Measurements from ENCODE around the gene FRMD1.

DNA sequence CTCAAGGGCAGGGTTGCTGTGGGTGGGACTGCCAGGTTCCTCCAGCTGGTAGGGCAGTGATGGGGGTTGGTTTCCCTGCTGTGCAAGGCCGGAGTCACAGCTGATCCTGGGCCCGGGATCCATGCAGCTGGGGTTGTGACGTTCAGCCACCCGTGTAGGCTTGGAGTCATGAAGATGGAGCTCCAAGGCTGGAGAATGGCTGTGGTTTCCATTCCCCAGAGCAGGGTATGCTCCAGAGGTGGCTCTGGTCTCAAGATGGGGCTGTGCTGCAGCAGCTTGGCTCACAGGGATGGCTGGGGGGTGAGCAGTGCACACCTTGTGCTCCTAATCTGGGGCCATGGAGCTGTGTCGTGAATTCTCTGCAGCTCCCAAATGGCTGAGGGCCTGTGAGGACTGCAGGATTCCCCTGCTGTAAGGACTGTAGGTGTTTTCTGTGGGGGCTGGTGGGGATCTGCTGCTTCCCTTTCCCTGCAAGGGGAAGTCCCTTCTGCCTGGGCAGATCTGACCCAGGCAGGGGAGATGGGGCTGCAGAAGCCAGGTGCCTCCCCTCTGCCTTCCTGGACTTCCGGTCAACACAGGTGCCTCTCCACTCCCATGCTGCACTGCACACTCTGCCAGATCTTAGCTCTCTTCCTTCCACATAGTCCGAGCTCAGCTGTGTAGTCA is 65.6 kb downstream of the FRMD1 start:
- TF ChIP-seq, protein P1, sequence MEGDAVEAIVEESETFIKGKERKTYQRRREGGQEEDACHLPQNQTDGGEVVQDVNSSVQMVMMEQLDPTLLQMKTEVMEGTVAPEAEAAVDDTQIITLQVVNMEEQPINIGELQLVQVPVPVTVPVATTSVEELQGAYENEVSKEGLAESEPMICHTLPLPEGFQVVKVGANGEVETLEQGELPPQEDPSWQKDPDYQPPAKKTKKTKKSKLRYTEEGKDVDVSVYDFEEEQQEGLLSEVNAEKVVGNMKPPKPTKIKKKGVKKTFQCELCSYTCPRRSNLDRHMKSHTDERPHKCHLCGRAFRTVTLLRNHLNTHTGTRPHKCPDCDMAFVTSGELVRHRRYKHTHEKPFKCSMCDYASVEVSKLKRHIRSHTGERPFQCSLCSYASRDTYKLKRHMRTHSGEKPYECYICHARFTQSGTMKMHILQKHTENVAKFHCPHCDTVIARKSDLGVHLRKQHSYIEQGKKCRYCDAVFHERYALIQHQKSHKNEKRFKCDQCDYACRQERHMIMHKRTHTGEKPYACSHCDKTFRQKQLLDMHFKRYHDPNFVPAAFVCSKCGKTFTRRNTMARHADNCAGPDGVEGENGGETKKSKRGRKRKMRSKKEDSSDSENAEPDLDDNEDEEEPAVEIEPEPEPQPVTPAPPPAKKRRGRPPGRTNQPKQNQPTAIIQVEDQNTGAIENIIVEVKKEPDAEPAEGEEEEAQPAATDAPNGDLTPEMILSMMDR (IDR thresholded peaks at IDR 0.05 in 4 of 5, conservative IDR thresholded peaks at IDR 0.05 in 1 of 5): no peak
- TF ChIP-seq POLR2A (IDR thresholded peaks at IDR 0.05): no peak

Data from gastrocnemius medialis (tissue), 4 donors.